Keratinocyte (primary cell): ENCODE results near the gene SLC39A11. TPM values are rescaled to one million over a fixed set of nuclear protein-coding genes. Genes with fewer than 3 reads are reported as not detected.

Source experiments
- DNase-seq: peaks from one replicate; pipeline ENCODE4 v3.0.0-alpha.2; 2011; ENCODE audit warnings: low read depth, missing footprints, low spot score
- FAIRE-seq: peaks from 2 replicates; lab custom pipeline; 2011; peaks lifted over from hg19 to GRCh38; lab: Jason Lieb, UNC
- H2AFZ ChIP-seq: 2 replicates; pipeline ENCODE4 v1.6.0; 2012; ENCODE audit warnings: low read length, control low read depth, inconsistent platforms; ENCODE audit not compliant: control insufficient read depth
- H3K27ac ChIP-seq: 2 replicates; pipeline ENCODE4 v1.5.1; 2011; ENCODE audit warnings: low read length; ENCODE audit not compliant: control insufficient read depth, insufficient read depth
- H3K27me3 ChIP-seq: 3 replicates; pipeline ENCODE4 v1.6.0; 2011; ENCODE audit warnings: low read length; ENCODE audit not compliant: control insufficient read depth, insufficient read depth; ENCODE audit errors: extremely low read depth
- H3K36me3 ChIP-seq, 2 experiments: 2 replicates in 1 of 2; 3 replicates in 1 of 2; pipeline ENCODE4 v1.5.1; 2011; ENCODE audit warnings: low read length in 2 of 2, mild to moderate bottlenecking in 1 of 2; ENCODE audit not compliant: control insufficient read depth in 2 of 2, insufficient read depth in 2 of 2; ENCODE audit errors: extremely low read depth in 1 of 2
- H3K4me1 ChIP-seq: 3 replicates; pipeline ENCODE4 v1.5.1; 2011; ENCODE audit warnings: low read length; ENCODE audit not compliant: control insufficient read depth, insufficient read depth; ENCODE audit errors: extremely low read depth
- H3K4me2 ChIP-seq: 3 replicates; pipeline ENCODE4 v1.6.0; 2011; ENCODE audit warnings: low read depth, low read length; ENCODE audit not compliant: control insufficient read depth, insufficient read depth; ENCODE audit errors: extremely low read depth
- H3K4me3 ChIP-seq, 3 experiments: fragments of 200-600 bp in 1 of 3; sonication (generic) in 1 of 3; 2 replicates in 2 of 3; 3 replicates in 1 of 3; pipeline ENCODE4 v1.5.1; 2011 to 2016; ENCODE audit warnings: low read length in 3 of 3, mild to moderate bottlenecking in 3 of 3, control low read depth in 2 of 3, inconsistent platforms in 1 of 3, low read depth in 1 of 3, mixed read lengths in 1 of 3, mixed run types in 1 of 3, moderate library complexity in 1 of 3; ENCODE audit not compliant: control insufficient read depth in 2 of 3, insufficient read depth in 2 of 3; ENCODE audit errors: extremely low read depth in 1 of 3
- H3K79me2 ChIP-seq: 2 replicates; pipeline ENCODE4 v1.6.0; 2012; ENCODE audit warnings: low read length; ENCODE audit not compliant: control insufficient read depth, insufficient read depth
- H3K9ac ChIP-seq: 3 replicates; pipeline ENCODE4 v1.6.0; 2011; ENCODE audit warnings: low read length; ENCODE audit not compliant: control insufficient read depth, insufficient read depth; ENCODE audit errors: extremely low read depth
- H3K9me1 ChIP-seq: 3 replicates; pipeline ENCODE4 v1.6.0; 2011; ENCODE audit warnings: low read length; ENCODE audit not compliant: control insufficient read depth, insufficient read depth; ENCODE audit errors: extremely low read depth
- H3K9me3 ChIP-seq: 2 replicates; pipeline ENCODE4 v1.5.1; 2012; ENCODE audit warnings: low read depth, low read length; ENCODE audit not compliant: control insufficient read depth
- H4K20me1 ChIP-seq: 3 replicates; pipeline ENCODE4 v1.6.0; 2011; ENCODE audit warnings: low read length; ENCODE audit not compliant: control insufficient read depth, insufficient read depth; ENCODE audit errors: extremely low read depth
- EZH2 ChIP-seq: IDR thresholded peaks from one replicate; pipeline ENCODE4 v1.6.1; 2012; ENCODE audit warnings: inconsistent platforms, mild to moderate bottlenecking, low read length, moderate library complexity
- dilution Hi-C: fragments of 300-500 bp; cut with MboI; formaldehyde crosslinking; loops from one replicate; pipeline ENCODE4 v1.7.0; 2020; ENCODE audit warnings: low sequenced_read_pairs; ENCODE audit not compliant: extremely low pct_ligation_motif_present
- polyA plus RNA-seq, 5 experiments: library from polyadenylated mRNA; depleted of rRNA in 3 of 5; stranded (reverse) in 3 of 5; stranded (forward) in 1 of 5; unstranded in 1 of 5; fragments of >200 nt; gene quantifications; 1 replicate in 1 of 5; 2 replicates in 3 of 5; 3 replicates in 1 of 5; pipeline versions ENCODE4 v1.2.1 to v1.2.3, GENCODE V29; 2011 to 2012; ENCODE audit warnings: missing spikeins in 2 of 5, low read depth in 1 of 5, low replicate concordance in 1 of 5
- TF ChIP-seq, protein P1 (sequence below), 3 experiments: IDR thresholded peaks in 1 of 3; conservative IDR thresholded peaks in 1 of 3; optimal IDR thresholded peaks in 1 of 3; 2 replicates in 2 of 3; 3 replicates in 1 of 3; pipeline versions ENCODE3 to v1.5.1; 2011; ENCODE audit warnings: low read length in 3 of 3, mild to moderate bottlenecking in 3 of 3, moderate library complexity in 2 of 3, control low read depth in 1 of 3, inconsistent platforms in 1 of 3; ENCODE audit not compliant: insufficient read depth in 2 of 3; ENCODE audit errors: extremely low read depth in 1 of 3

The SLC39A11 gene
- polyA plus RNA-seq, 1 donor (not counting 4 experiments of a cell fraction or from before 2014, with no cell fraction given): 11.5 TPM

GRCh38 chr17:72948115-72948514, 144.4 kb downstream of the SLC39A11 start:
- Histone ChIP-seq H3K4me1 (no peaks in the 10 kb centered on the region), H3K4me3 (no peak overlapping the region), H3K9ac (no peak overlapping the region), H3K27ac (no peak overlapping the region), H3K27me3 (no peaks in the 10 kb centered on the region), H3K9me1 (no peaks in the 10 kb centered on the region), H3K79me2 (no peaks in the 10 kb centered on the region), H4K20me1 (no peaks in the 10 kb centered on the region), H3K9me3 (no peaks in the 10 kb centered on the region), H3K36me3 (no peaks in the 10 kb centered on the region), H2AFZ (no peak overlapping the region), H3K4me2 (no peak overlapping the region)
- dilution Hi-C loops: no loop called here
- no peak for DNase-seq
- no peak for FAIRE-seq
- TF ChIP-seq EZH2: no peak
- TF ChIP-seq, protein P1, sequence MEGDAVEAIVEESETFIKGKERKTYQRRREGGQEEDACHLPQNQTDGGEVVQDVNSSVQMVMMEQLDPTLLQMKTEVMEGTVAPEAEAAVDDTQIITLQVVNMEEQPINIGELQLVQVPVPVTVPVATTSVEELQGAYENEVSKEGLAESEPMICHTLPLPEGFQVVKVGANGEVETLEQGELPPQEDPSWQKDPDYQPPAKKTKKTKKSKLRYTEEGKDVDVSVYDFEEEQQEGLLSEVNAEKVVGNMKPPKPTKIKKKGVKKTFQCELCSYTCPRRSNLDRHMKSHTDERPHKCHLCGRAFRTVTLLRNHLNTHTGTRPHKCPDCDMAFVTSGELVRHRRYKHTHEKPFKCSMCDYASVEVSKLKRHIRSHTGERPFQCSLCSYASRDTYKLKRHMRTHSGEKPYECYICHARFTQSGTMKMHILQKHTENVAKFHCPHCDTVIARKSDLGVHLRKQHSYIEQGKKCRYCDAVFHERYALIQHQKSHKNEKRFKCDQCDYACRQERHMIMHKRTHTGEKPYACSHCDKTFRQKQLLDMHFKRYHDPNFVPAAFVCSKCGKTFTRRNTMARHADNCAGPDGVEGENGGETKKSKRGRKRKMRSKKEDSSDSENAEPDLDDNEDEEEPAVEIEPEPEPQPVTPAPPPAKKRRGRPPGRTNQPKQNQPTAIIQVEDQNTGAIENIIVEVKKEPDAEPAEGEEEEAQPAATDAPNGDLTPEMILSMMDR (optimal IDR thresholded peaks at IDR 0.05 in 1 of 3, IDR thresholded peaks at IDR 0.05 in 1 of 3, conservative IDR thresholded peaks at IDR 0.05 in 1 of 3; ENCODE audit: extremely low read depth in 1 of 3, insufficient read depth in 2 of 3, low read length in 3 of 3): no peak

DNA sequence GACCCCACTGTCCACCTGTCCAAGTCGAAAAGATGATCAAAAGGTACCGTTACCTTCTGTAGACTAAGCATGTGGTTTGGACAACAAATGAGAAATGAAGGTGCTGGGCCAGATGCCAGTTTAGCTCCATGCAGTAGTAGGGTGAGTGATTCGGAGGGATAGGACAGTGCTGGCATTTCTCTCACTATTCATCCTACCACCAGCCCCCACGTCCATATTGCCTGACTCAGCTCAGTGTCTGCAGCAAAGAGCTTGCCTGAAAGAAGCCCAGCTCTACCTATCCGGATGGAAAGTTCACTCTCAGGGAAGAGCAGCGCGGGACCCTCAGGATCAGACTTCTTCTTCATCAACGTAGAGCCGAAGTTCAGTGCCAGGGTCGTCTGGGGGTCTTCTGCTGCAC, 145.0 kb downstream of the SLC39A11 start:
- no peak overlapping the region for H2AFZ ChIP-seq
- no peaks in the 10 kb centered on the region for H3K27me3 ChIP-seq
- dilution Hi-C loops: no loop called here
- H4K20me1 ChIP-seq: no peaks in the 10 kb centered on the region
- TF ChIP-seq EZH2: no peak
- TF ChIP-seq, protein P1 (optimal IDR thresholded peaks at IDR 0.05 in 1 of 3, IDR thresholded peaks at IDR 0.05 in 1 of 3, conservative IDR thresholded peaks at IDR 0.05 in 1 of 3; ENCODE audit: extremely low read depth in 1 of 3, insufficient read depth in 2 of 3, low read length in 3 of 3): no peak
- H3K9ac ChIP-seq: no peak overlapping the region
- no peaks in the 10 kb centered on the region for H3K9me1 ChIP-seq
- DNase-seq (no peak), FAIRE-seq (no peak)
- H3K4me3 ChIP-seq: no peak overlapping the region
- no peaks in the 10 kb centered on the region for H3K79me2 ChIP-seq
- no peaks in the 10 kb centered on the region for H3K9me3 ChIP-seq
- H3K4me1 ChIP-seq: no peaks in the 10 kb centered on the region
- H3K4me2 ChIP-seq: no peak overlapping the region
- peaks cover 0 to 3% of the 10 kb centered on the region in 2 experiments for H3K36me3 ChIP-seq
- no peak overlapping the region for H3K27ac ChIP-seq
